Forelimb muscle (tissue), 1 donor: ENCODE results near the gene ENPP6. TPM values are rescaled to one million over a fixed set of nuclear protein-coding genes. Genes with fewer than 3 reads are reported as not detected.
"Not testable (repeated sequence)": the region's sequence is repeated elsewhere in the genome, so short reads cannot be mapped to it uniquely, and the experiment has no call there.

Experiments
- DNase-seq: peaks from one replicate; pipeline ENCODE4 v3.0.0-alpha.2; 2013; ENCODE audit warnings: low read depth
- polyA plus RNA-seq: library from polyadenylated mRNA; unstranded; fragments of 120-200 nt; gene quantifications from one replicate; pipeline ENCODE4 v1.2.1, GENCODE V29; 2013; ENCODE audit not compliant: insufficient read length

The ENPP6 gene
- polyA plus RNA-seq, 1 donor = 13.8 TPM

GRCh38 chr4:184061582-184061981, 156.1 kb downstream of the ENPP6 start:
- DNase-seq = no peak

GRCh38 chr4:184059099-184059498, 158.6 kb downstream of the ENPP6 start:
- DNase-seq = no peak

- no peak for DNase-seq
Measured at GRCh38 chr4:184058026-184058425, 159.6 kb downstream of the ENPP6 start.

GRCh38 chr4:184056877-184057276, 160.8 kb downstream of the ENPP6 start:
- no peak for DNase-seq

GRCh38 chr4:184053434-184053833, 164.2 kb downstream of the ENPP6 start:
- DNase-seq = no peak

- no peak for DNase-seq
Measured at GRCh38 chr4:184052616-184053015, 165.1 kb downstream of the ENPP6 start.

GRCh38 chr4:184051262-184051661, 166.4 kb downstream of the ENPP6 start:
- DNase-seq = not testable (repeated sequence)

- DNase-seq = no peak
Measured at GRCh38 chr4:184046148-184046547, 171.5 kb downstream of the ENPP6 start.

GRCh38 chr4:184041156-184041555, 176.5 kb downstream of the ENPP6 start:
- DNase-seq = no peak

GRCh38 chr4:184039963-184040383, 177.7 kb downstream of the ENPP6 start:
- no peak for DNase-seq
